IPS-NIHi11 (cell line): Measurements from ENCODE around the gene POLR3B.
"Not testable (repeated sequence)": the region's sequence is repeated elsewhere in the genome, so short reads cannot be mapped to it uniquely, and the experiment has no call there.

Experiments
- DNase-seq: peaks from one replicate; pipeline ENCODE4 v3.0.0; 2012; ENCODE audit warnings: mixed read lengths, low spot score

The POLR3B gene

DNA sequence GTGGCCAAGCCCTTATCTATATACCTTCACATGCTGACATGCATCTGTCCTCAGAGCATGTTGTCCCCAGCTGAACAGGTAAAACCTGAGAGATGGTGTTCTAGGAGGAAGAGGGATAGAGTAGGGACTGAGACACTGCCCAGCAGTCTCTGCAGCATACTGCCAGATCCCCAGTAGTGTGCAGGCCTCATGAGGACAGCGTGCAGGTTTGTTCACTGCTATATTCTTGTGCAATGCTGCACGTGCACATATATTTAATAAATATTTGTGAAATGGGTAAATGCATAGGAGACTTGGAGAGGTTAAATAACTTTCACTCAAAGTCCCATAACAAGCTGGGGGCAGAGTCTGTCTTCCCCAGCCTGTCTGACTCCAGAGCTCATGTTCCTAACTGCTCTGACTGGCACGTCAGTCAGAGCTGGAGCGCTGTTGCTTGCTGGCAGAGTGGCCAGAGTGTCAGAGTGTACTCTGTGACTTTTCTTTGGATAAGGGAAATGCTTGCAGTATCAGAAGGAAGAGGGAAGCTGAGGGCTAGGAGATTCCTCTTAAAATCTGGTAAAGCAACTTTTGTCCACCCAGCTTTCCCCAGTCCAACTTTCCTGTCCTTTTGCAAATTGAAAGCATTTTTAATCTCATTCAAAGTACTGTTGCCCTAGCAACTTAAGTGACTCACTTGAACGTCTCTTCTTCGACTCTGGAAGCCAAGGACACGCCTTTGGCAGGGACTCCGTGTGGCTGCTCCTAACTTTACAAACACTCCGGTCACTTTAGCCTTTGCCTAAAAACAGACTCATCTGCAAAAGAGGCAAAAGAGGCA lies 14.9 kb upstream of the POLR3B start:
- DNase-seq, result no peak

DNA sequence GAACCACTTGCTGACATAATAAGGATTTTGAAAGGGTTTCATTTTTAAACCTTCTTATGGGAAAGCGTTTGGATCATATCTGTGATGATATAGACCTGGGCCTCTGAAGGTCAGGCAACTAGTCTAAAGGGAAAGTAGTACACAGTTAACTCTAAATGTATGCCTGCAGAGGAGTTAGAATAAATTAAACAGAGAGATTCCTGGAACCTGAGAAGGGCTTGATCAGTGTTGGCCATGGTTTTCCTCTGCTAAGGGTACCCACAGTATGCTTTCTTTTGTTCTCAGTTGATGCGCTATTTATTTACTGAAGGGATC lies 14.4 kb upstream of the POLR3B start:
- DNase-seq, result no peak

DNA sequence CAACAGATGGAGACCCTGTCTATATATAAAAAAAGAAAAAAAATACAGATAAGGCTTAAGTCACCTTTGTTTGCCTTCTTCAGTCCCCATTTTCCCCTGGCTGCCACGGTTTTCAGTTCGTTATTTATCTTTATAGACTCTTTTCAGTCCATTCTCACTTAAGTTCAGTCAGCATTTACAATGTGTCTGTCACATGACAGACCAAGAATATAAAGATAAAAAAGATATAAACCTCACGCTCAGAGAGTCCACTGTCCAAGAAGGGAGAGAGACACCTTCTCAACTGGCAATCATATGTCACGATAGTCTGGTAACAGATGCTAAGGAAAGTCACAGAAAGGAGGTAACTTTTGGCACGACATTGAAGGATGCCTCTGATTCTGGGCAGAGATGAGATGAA lies 13.4 kb upstream of the POLR3B start:
- DNase-seq, result no peak

DNA sequence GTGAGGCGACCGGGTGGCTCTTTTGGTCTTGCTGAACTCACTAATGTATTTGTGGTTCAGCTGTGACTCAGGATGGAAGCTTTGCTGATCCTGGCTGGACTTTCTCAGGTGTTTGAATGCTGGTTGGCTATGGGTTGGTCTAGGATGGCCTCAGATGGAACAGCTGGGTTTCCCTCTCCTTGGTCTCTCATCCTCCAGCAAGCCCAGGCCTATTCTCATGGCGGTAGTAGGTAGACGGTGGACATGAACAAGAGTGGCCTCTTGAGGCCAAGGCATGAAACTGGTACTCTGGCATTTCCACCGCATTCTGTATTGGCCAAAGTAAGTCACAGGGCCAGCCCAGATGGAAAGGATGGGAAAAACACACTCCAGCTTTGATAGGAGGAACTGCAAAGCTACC lies 11.8 kb upstream of the POLR3B start:
- DNase-seq, result peak; percentile 45

DNA sequence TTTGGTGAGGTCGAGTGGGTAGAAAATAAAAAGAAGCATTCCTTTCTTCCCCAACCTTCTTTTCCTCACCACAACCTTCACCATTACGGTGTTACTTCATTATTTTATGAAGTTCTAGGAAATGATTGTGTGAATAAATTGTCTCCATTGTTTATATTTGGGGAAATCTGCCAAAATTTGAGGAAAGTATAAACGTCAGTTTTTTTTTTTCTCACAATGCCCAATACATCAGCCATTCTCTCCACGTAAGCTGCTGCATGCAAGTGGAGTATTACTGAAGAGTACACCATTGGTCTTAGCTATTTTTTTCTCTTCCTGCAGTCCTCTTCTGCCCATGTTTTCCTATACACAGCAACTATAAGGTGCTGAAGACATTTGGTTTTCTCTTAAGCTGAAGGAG lies 9.1 kb upstream of the POLR3B start:
- DNase-seq, result no peak

DNA sequence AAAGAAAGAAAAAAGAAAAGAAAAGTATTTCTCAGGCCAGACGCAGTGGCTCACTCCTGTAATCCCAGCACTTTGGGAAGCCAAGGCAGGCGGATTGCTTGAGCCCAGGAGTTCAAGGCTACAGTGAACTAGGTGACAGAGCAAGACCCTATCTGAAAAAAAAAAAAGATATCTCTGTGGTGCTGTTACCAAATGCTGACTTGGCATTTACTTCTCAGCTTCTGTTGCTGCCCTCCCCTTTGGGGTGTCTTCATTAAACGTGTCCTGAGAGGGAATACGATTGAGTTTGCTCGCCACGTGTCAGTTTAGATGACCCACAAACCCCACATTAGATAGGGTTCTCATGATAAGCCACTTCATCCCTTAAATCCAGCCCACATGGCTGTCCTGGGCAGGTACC lies 4.4 kb upstream of the POLR3B start:
- DNase-seq, result no peak

DNA sequence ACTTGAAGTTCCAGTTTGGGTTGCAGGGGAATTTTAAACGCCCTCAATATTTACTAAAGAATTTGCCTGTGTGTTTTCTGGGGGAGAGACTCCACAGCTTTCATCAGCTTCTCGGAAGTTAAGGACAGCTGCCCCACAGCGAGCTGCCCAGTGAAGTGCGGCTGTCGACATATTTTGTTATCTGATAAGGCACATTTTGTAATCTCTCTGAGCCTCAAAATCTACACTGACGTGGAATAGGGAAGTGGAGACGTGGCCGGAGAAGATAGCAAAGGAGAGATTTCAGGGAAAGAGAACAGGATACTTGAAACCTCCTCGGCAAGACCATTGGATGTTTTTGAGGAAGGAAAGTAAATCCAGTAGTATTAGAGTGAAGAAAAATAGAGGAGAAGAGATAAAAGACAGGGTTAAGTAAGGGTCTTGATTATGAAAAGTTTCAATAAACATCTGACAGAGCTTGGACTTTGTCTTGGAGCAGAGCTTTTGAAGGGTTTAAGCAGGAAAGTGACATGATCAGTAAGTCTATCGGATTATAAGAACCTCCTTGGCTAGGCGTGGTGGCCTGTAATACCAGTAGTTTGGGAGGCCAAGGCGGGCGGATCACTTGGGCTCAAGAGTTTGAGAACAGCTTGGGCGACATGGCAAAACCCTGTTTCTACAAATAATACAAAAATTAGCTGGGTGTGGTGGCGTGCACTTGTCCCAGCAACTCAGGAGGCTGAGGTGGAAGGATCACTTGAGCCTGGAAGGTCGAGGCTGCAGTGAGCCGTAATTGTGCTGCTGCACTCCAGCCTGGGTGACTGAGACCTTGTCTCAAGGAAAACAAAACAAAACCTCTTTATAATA lies 1.1 kb downstream of the POLR3B start:
- DNase-seq, result no peak

DNA sequence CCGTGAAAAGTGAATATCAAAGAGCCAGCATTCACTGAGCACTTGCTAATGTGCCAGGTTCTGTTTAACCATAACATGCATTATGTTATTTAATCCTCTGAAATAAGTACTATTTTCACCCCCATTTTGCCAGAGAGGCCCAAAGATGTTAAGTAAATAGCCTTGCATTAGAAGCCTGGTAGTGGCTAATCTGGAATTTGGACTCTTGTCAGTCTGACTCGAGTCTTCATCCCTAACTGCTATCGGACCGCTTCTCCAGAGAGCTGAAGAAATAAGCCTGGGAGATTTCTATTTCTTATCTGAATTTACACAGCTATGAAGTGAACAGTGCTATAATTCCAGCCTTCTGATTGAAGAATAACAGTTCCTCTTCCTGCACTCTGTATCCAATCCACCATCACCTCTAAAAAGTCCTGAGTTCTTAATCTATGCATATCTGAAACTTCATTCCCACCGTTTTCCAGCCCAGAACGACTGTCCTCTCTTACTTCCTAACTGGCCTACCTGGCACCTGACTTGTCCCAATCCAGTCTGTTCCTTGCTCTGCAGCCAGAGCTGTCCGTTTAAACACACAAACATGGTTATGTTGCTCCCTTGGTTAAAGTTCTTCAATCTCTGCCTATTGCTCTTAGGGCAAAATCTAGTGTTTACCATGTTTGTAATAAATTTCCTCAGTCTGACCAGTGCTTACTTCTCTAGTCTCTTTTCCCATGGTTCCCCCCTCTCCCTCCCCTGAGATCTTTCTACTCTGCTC lies 2.3 kb downstream of the POLR3B start:
- no peak for DNase-seq

DNA sequence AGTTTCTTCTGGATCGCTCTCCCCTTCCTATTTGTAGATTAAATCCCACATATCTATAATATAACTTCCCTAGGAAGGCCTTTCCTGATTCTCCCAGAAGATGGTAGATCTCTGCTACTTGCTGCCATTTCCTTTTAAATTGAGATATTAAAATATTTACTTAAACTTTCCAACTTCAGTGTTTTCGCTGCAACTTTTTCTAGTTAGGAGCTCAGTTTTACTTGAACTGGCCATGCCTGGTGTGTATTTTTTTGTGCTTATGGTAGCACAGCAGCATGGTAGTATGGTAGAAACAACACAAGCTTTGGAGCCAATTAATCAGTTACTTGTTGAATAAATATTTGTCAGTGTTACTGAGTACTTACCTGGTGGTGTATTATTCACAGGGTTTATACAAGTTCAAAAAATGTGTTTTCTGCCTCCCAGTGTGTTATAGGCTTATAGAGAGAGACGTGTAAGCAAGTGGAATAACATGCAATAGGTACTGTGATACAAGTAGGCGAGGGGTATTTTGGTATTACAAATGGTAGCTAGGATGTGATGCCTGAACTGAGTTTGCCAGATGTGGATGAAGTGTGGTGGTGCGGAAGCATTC lies 2.9 kb downstream of the POLR3B start:
- no peak for DNase-seq

DNA sequence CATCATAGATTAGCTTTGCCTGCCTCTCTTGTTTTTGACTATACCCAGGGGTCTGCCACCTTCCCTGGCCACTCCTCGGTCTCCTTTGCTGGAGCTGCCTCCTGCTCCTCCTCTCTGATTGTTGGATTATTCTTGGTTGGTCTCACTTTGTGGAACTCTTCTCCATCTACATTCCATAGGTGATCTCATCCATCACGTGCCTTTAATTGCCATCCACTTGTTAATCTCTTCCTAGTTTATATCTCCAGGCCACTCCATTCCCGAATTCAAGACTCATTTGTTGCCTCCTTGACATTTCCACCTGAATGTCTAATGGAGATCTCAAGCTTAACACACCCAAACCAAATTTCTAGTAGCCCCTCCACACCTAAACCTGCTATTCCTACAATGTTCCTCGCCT lies 5.4 kb downstream of the POLR3B start:
- no peak for DNase-seq

DNA sequence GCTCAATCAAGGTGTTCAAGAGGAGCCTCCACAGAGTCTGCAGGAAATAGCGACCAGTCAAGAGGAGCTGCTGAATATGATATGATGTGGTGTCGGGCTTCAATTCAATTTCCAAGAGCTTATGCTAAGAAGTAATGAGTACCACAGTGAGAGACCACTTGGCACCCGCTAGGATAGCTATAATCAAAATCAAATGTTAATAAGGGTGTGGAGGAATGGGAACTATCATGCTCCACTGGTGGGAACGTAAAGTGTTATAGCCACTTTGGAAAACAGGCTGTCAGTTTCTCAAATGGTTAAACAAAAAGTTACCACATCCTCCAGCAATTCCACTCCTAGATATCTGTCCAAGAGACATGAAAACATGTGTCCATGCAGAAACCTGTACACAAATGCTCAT lies 6.7 kb downstream of the POLR3B start:
- no peak for DNase-seq

DNA sequence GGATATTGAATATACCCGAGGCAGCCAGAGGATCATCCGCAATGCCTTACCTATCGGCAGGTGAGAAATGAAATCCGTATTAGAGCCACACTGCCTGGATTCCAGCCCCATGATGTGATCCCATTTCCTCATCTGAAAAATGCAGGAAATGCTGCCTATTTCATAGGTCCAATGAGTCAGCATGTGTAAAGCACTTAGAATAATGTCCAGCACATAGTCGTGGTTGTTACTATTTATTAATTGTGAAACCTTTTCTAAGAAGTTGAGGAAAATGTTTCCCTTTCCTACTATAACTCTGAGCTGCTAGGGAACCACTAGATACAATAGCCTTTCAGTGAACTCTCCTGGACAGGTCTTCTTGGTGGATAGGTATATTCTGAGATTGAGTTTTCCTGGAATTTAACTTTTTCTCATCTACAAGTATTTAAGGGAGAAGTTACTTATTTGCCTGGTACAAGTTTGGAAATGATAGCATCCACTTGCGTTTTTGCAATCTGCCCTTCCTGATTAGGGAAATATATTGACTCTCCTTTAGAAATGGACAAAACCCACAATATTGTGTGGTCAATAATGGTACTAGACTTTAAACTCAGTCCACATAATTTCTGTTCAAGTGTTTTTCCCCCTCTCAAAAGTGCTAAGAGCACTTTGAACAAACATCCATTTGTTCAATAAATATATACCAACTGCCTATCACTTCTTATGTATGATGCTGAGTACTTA lies 12.2 kb downstream of the POLR3B start:
- DNase-seq, result no peak

DNA sequence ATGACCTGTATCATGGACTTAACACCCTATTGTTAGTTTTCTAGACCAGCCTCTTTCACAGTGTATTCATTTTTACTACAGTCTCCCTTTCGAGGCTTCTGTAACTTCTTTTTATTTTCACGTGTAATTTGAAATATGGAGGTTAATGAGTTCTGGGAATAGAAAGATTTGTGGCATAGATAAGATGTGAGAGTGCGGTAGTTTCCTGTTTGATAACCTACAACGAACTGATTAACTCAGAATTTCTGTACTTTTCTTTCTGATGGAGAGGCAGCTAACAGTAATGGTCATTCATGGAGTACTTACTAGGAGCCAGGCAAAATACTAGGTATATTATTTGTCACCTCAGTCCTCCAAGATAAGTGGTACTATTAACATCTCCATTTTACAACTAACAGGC lies 21.2 kb downstream of the POLR3B start:
- DNase-seq, result no peak

DNA sequence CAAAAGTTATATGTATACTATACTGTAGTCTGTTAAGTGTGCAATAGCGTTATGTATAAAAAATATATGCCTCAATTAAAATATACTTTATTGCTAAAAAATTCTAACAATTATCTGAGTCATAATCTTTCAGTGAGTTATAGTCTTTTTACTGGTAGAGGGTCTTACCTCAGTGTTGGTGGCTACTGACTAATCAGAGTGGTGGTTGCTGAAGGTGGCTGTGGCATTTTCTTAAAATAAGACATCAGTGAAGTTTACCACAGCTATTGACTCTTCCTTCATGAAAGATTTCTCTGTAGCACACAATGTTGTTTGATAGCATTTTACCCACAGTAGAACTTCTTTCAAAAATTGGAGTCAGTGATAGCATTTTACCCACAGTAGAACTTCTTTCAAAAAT lies 23.4 kb downstream of the POLR3B start:
- DNase-seq, result no peak

DNA sequence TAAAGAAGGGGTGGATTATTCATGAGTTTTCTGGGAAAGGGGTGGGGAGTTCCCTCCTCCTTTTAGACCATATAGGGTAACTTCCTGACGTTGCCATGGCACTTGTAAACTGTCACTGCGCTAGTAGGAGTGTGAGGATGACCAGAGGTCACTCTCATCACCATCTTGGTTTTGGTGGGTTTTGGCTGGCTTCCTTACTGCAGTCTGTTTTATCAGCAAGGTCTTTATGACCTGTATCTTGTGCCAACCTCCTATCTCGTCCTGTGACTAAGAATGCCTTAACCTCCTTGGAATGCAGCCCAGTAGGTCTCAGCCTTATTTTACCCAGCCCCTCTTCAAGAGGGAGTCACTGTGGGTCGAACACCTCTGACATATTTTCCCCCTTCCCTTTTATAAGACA lies 24.3 kb downstream of the POLR3B start:
- not testable (repeated sequence) for DNase-seq

DNA sequence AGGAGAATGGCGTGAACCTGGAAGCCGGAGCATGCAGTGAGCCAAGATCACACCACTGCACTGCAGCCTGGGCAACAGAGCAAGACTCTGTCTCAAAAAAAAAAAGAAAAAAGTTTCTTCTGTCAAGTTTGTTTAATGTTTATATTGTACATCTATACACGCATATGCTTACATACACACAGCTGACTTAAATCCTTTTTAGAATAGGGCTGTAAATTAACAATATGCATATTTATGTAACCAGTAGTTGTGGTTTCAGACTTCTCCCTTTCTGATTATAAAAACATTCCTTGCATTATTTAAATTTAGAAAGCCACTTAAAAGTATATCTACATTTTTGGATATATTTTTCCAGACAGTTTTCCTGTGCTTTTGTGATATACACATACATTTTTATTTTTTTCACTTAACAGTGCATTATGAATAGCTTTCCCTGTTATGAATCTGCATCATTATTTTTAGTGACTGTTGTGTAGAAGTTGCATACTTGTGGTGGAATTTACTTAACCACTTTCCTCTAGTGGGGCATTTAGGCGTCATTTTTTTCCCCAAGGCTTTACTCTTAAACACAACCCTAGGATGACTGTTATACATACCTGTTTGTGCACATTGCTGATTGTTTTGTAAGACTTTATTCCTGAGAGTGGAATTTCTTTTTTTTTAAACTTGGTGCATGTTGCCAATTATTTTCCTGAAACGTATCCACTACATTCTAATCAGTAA lies 29.4 kb downstream of the POLR3B start:
- DNase-seq, result no peak

DNA sequence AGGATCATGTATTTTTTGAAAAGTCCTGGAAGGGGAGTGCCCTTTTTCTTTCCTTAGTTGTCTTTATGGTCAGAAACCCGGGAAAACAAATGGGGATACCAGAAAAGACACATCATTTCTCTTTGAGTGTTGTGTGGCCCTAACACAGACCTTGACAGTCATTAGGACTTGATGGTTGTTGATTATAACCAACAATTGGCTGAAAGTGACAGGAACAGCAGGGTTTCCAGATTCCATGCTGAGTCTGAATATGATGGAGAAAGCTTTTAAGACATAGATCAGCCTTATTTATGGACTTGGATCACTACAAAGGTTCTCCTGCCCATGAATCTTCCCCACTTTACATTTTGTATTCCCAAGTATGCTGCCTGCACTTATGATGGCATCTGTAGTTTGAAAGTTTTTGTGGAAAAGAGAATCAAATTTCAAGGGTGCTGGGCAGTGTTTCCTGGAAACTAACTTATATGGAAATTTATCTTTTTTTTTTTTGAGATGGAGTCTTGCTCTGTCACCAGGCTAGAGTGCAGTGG lies 30.4 kb downstream of the POLR3B start:
- DNase-seq, result no peak

DNA sequence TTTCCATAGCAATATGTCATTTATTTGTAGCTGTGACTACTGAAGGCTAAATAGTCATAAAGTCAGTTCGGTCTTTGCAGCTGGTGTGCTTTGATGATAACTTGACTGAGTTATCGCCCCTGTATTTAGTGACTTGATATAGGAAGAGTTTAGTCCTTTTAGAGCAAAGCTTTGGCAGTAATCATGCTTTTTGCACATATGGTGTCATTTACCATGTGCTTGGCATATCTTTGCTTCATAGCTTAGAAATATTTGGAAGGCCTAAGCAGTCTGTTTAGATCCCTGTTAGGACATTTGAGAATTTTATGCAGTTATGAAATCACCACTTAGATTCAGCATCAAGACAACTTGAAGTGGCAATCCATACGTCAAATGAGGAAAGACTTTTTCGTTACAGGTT lies 31.6 kb downstream of the POLR3B start:
- DNase-seq, result no peak

DNA sequence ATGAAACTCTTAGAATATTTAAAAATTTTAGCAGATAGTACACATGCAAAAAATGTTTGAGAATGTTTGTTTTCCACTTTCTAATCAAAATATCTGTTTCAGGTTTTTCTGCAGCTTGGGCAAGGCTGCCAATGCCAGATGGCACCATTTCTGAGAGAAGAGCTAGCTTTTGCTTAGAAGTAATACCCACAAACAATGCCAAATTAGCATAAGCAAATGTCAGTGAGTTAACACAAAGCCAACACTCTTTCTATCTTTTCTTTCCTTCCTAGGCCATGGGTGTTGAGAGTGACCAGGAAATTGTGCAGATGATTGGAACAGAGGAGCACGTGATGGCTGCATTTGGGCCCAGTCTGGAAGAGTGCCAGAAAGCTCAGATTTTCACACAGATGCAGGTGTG lies 35.2 kb downstream of the POLR3B start:
- no peak for DNase-seq

DNA sequence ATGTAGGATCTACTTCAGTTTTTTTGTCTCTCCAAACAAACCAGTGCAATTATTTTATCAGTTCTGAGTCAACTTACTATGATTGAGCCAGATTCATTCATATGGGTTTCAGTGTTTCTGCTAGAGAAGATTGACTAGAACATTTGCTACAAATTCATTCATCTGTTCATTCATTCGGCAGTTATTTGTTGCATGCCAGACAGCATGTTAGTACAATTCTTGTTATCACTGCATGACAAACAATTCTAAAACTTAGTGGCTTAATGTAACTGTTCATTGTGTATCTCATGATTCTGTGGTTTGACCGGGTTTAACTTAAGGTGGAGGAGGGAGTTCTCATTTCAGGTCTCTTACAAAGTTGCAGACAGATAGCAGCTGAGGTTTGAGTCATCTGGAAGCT lies 52.3 kb downstream of the POLR3B start:
- no peak for DNase-seq

DNA sequence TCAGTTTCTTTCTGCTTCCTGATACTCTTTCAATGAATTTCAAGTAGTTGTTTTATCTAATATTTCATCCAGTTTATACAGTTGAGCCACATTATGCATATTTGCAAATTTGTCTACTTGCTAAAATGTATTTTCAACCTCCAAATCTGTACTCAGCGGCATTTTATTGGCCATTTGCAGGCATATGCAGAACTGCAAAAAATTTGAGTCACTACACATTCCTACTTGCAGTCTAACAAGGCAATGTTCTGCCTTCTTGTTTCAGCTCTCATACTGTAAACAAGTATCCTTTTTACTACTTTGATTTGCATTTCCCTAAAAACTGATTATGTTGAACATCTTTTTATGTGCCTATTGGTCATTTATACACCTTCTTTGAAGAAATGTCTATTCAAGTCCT lies 55.0 kb downstream of the POLR3B start:
- no peak for DNase-seq
